Measurements from ENCODE around the gene WDR93.

The WDR93 gene

GRCh38 chr15:89732451-89733172 is 42.0 kb downstream of the WDR93 start:
- Histone ChIP-seq H3K4me3 (ENCODE audit: low read depth, low read length) (no peak overlapping the region), H3K27ac (ENCODE audit: low read depth, low read length) (no peak overlapping the region), H2AFZ (ENCODE audit: low read length, unreplicated experiment) (no peak overlapping the region), H3K27me3 (ENCODE audit: insufficient read depth, low read length) (peaks cover 34% of the 10 kb centered on the region), H3K36me3 (ENCODE audit: insufficient read depth, low read length) (no peaks in the 10 kb centered on the region), H3K4me1 (ENCODE audit: control insufficient read depth, insufficient read depth, low read length, unreplicated experiment) (no peaks in the 10 kb centered on the region), H3K79me2 (ENCODE audit: control insufficient read depth, insufficient read depth, low read length, unreplicated experiment) (no peaks in the 10 kb centered on the region)

DNA sequence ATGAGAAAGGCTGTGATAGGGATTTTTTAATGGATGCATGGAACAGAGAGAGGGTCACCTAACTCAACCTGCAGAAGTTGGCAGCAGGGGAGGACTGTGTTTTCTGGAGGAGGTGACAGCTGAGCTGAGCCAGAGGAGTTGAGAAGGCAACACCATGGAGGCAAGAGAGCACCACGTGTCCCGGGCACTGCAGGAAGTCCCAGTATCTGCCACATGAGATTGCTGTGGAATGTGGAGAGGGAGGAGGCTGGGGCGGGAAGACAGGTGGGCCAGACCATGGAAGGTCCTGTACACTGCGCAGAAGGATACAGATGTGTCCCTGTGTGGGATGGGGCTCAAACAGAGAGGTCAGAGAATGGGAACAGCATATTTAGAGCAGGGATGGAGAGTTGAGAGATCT is 45.2 kb downstream of the WDR93 start:
- no peaks in the 10 kb centered on the region for H3K36me3 ChIP-seq (ENCODE audit: insufficient read depth, low read length)
- no peak overlapping the region for H2AFZ ChIP-seq (ENCODE audit: low read length, unreplicated experiment)
- H3K4me3 ChIP-seq (ENCODE audit: low read depth, low read length): no peak overlapping the region
- peaks cover 34% of the 10 kb centered on the region for H3K27me3 ChIP-seq (ENCODE audit: insufficient read depth, low read length)
- no peaks in the 10 kb centered on the region for H3K79me2 ChIP-seq (ENCODE audit: control insufficient read depth, insufficient read depth, low read length, unreplicated experiment)
- H3K27ac ChIP-seq (ENCODE audit: low read depth, low read length): no peak overlapping the region
- no peaks in the 10 kb centered on the region for H3K4me1 ChIP-seq (ENCODE audit: control insufficient read depth, insufficient read depth, low read length, unreplicated experiment)

- H3K27ac ChIP-seq (ENCODE audit: low read depth, low read length): no peak overlapping the region
- no peaks in the 10 kb centered on the region for H3K4me1 ChIP-seq (ENCODE audit: control insufficient read depth, insufficient read depth, low read length, unreplicated experiment)
- no peaks in the 10 kb centered on the region for H3K79me2 ChIP-seq (ENCODE audit: control insufficient read depth, insufficient read depth, low read length, unreplicated experiment)
- H3K4me3 ChIP-seq (ENCODE audit: low read depth, low read length): peak overlapping the region; percentile 55; the same call in 1 of the 2 replicates
- H3K36me3 ChIP-seq (ENCODE audit: insufficient read depth, low read length): no peaks in the 10 kb centered on the region
- no peak overlapping the region for H2AFZ ChIP-seq (ENCODE audit: low read length, unreplicated experiment)
- peaks cover 7% of the 10 kb centered on the region; the same call in 1 of the 2 replicates for H3K27me3 ChIP-seq (ENCODE audit: insufficient read depth, low read length)
These were observed 49.5 kb downstream of the WDR93 start for GRCh38 chr15:89740137-89740536.

GRCh38 chr15:89743011-89743410 is 52.4 kb downstream of the WDR93 start:
- no peaks in the 10 kb centered on the region for H3K79me2 ChIP-seq (ENCODE audit: control insufficient read depth, insufficient read depth, low read length, unreplicated experiment)
- no peak overlapping the region for H3K27ac ChIP-seq (ENCODE audit: low read depth, low read length)
- H3K27me3 ChIP-seq (ENCODE audit: insufficient read depth, low read length): no peaks in the 10 kb centered on the region
- H3K4me3 ChIP-seq (ENCODE audit: low read depth, low read length): no peak overlapping the region
- no peak overlapping the region for H2AFZ ChIP-seq (ENCODE audit: low read length, unreplicated experiment)
- H3K36me3 ChIP-seq (ENCODE audit: insufficient read depth, low read length): no peaks in the 10 kb centered on the region
- H3K4me1 ChIP-seq (ENCODE audit: control insufficient read depth, insufficient read depth, low read length, unreplicated experiment): no peaks in the 10 kb centered on the region

DNA sequence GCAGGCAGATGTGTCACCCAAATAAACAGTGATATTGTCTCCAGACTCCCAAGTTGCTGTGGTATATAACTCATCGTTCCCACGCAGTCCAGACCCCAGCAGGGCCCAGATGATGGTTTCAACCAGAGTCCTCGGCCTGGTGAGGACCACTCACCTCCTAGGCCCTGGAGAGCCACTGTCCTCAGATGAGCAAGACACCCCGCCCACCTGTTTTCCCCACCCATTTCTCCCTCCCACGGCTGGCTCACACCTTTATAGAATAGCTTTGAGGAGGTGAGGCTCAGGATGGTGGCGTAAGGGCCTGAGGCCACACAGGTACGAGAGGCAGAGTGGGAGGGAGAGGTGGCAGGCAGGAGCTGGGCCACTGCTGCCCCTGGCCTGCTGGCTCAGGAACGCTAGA is 53.0 kb downstream of the WDR93 start:
- Histone ChIP-seq H3K27me3 (ENCODE audit: insufficient read depth, low read length) (no peaks in the 10 kb centered on the region), H3K27ac (ENCODE audit: low read depth, low read length) (no peak overlapping the region), H3K36me3 (ENCODE audit: insufficient read depth, low read length) (no peaks in the 10 kb centered on the region), H3K4me3 (ENCODE audit: low read depth, low read length) (no peak overlapping the region), H2AFZ (ENCODE audit: low read length, unreplicated experiment) (no peak overlapping the region), H3K79me2 (ENCODE audit: control insufficient read depth, insufficient read depth, low read length, unreplicated experiment) (no peaks in the 10 kb centered on the region), H3K4me1 (ENCODE audit: control insufficient read depth, insufficient read depth, low read length, unreplicated experiment) (no peaks in the 10 kb centered on the region)

GRCh38 chr15:89745131-89745530 is 54.5 kb downstream of the WDR93 start:
- no peaks in the 10 kb centered on the region for H3K79me2 ChIP-seq (ENCODE audit: control insufficient read depth, insufficient read depth, low read length, unreplicated experiment)
- peaks cover 13% of the 10 kb centered on the region; the same call in 1 of the 2 replicates for H3K27me3 ChIP-seq (ENCODE audit: insufficient read depth, low read length)
- H3K36me3 ChIP-seq (ENCODE audit: insufficient read depth, low read length): no peaks in the 10 kb centered on the region
- no peak overlapping the region for H3K27ac ChIP-seq (ENCODE audit: low read depth, low read length)
- no peaks in the 10 kb centered on the region for H3K4me1 ChIP-seq (ENCODE audit: control insufficient read depth, insufficient read depth, low read length, unreplicated experiment)
- H2AFZ ChIP-seq (ENCODE audit: low read length, unreplicated experiment): no peak overlapping the region
- H3K4me3 ChIP-seq (ENCODE audit: low read depth, low read length): no peak overlapping the region

- Histone ChIP-seq H3K4me3 (ENCODE audit: low read depth, low read length) (no peak overlapping the region), H3K27me3 (ENCODE audit: insufficient read depth, low read length) (peaks cover 15% of the 10 kb centered on the region; the same call in 1 of the 2 replicates), H3K79me2 (ENCODE audit: control insufficient read depth, insufficient read depth, low read length, unreplicated experiment) (no peaks in the 10 kb centered on the region), H3K36me3 (ENCODE audit: insufficient read depth, low read length) (no peaks in the 10 kb centered on the region), H3K4me1 (ENCODE audit: control insufficient read depth, insufficient read depth, low read length, unreplicated experiment) (no peaks in the 10 kb centered on the region), H2AFZ (ENCODE audit: low read length, unreplicated experiment) (no peak overlapping the region), H3K27ac (ENCODE audit: low read depth, low read length) (no peak overlapping the region)
These were observed 55.2 kb downstream of the WDR93 start for GRCh38 chr15:89745768-89746167.

DNA sequence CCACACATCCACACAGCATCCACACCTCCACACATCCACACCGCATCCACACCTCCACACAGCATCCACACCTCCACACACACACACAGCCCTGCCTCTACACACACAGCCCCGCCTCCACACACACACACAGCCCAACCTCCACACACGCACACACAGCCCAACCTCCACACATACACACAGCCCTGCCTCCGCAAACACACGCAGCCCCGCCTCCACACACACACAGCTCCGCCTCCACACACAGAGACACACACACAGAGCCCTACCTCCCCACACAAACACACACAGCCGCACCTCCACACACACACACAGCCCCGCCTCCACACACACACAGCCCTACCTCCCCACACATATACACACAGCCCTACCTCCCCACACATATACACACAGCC is 55.8 kb downstream of the WDR93 start:
- peaks cover 15% of the 10 kb centered on the region; the same call in 1 of the 2 replicates for H3K27me3 ChIP-seq (ENCODE audit: insufficient read depth, low read length)

GRCh38 chr15:89747708-89748682 is 57.4 kb downstream of the WDR93 start:
- peaks cover 15% of the 10 kb centered on the region; the same call in 1 of the 2 replicates for H3K27me3 ChIP-seq (ENCODE audit: insufficient read depth, low read length)
- H3K36me3 ChIP-seq (ENCODE audit: insufficient read depth, low read length): no peaks in the 10 kb centered on the region
- H3K79me2 ChIP-seq (ENCODE audit: control insufficient read depth, insufficient read depth, low read length, unreplicated experiment): no peaks in the 10 kb centered on the region
- H3K27ac ChIP-seq (ENCODE audit: low read depth, low read length): no peak overlapping the region
- H3K4me3 ChIP-seq (ENCODE audit: low read depth, low read length): no peak overlapping the region
- H2AFZ ChIP-seq (ENCODE audit: low read length, unreplicated experiment): no peak overlapping the region
- H3K4me1 ChIP-seq (ENCODE audit: control insufficient read depth, insufficient read depth, low read length, unreplicated experiment): no peaks in the 10 kb centered on the region

More for the DNA sequence above, 55.8 kb downstream of the WDR93 start:
- Histone ChIP-seq H2AFZ (ENCODE audit: low read length, unreplicated experiment) (no peak overlapping the region), H3K79me2 (ENCODE audit: control insufficient read depth, insufficient read depth, low read length, unreplicated experiment) (no peaks in the 10 kb centered on the region), H3K4me3 (ENCODE audit: low read depth, low read length) (no peak overlapping the region), H3K36me3 (ENCODE audit: insufficient read depth, low read length) (no peaks in the 10 kb centered on the region), H3K4me1 (ENCODE audit: control insufficient read depth, insufficient read depth, low read length, unreplicated experiment) (no peaks in the 10 kb centered on the region), H3K27ac (ENCODE audit: low read depth, low read length) (no peak overlapping the region)

GRCh38 chr15:89749054-89749453 is 58.4 kb downstream of the WDR93 start:
- Histone ChIP-seq H3K27ac (ENCODE audit: low read depth, low read length) (no peak overlapping the region), H3K27me3 (ENCODE audit: insufficient read depth, low read length) (peaks cover 15% of the 10 kb centered on the region; the same call in 1 of the 2 replicates), H3K36me3 (ENCODE audit: insufficient read depth, low read length) (no peaks in the 10 kb centered on the region), H3K4me1 (ENCODE audit: control insufficient read depth, insufficient read depth, low read length, unreplicated experiment) (no peaks in the 10 kb centered on the region), H3K4me3 (ENCODE audit: low read depth, low read length) (no peak overlapping the region), H2AFZ (ENCODE audit: low read length, unreplicated experiment) (no peak overlapping the region), H3K79me2 (ENCODE audit: control insufficient read depth, insufficient read depth, low read length, unreplicated experiment) (no peaks in the 10 kb centered on the region)
